DND-41 (cell line): ENCODE measurements around the gene GLIS2.

Source experiments
- EZH2 ChIP-seq: IDR thresholded peaks from 3 replicates; pipeline ENCODE4 v1.6.1; 2012; ENCODE audit warnings: borderline replicate concordance, low read depth, mild to moderate bottlenecking, moderate library complexity, low read length, inconsistent platforms; ENCODE audit not compliant: severe bottlenecking
- TF ChIP-seq, protein P1 (sequence below): IDR thresholded peaks from 2 replicates; pipeline ENCODE4 v1.5.1; 2012; ENCODE audit warnings: borderline replicate concordance, low read length, moderate library complexity, mild to moderate bottlenecking; ENCODE audit not compliant: poor library complexity, severe bottlenecking; ENCODE audit errors: extremely low read depth

- TF ChIP-seq, protein P1, sequence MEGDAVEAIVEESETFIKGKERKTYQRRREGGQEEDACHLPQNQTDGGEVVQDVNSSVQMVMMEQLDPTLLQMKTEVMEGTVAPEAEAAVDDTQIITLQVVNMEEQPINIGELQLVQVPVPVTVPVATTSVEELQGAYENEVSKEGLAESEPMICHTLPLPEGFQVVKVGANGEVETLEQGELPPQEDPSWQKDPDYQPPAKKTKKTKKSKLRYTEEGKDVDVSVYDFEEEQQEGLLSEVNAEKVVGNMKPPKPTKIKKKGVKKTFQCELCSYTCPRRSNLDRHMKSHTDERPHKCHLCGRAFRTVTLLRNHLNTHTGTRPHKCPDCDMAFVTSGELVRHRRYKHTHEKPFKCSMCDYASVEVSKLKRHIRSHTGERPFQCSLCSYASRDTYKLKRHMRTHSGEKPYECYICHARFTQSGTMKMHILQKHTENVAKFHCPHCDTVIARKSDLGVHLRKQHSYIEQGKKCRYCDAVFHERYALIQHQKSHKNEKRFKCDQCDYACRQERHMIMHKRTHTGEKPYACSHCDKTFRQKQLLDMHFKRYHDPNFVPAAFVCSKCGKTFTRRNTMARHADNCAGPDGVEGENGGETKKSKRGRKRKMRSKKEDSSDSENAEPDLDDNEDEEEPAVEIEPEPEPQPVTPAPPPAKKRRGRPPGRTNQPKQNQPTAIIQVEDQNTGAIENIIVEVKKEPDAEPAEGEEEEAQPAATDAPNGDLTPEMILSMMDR, result no peak
- TF ChIP-seq EZH2, result no peak
Observed at GRCh38 chr16:4361944-4362311, 46.1 kb downstream of the GLIS2 start.
